CD14-positive monocyte (primary cell): ENCODE results near the gene ERMN. TPM values are rescaled to one million over a fixed set of nuclear protein-coding genes. Genes with fewer than 3 reads are reported as not detected.

ENCODE experiments used
- DNase-seq, 3 donors: peaks; one replicate each; pipeline ENCODE4 v3.0.0-alpha.2; 2011 to 2022
- H2AFZ ChIP-seq: 2 replicates; pipeline ENCODE4 v1.6.0; 2012; ENCODE audit warnings: mild to moderate bottlenecking, low read depth, low read length, inconsistent platforms; ENCODE audit not compliant: insufficient read depth, poor library complexity, severe bottlenecking
- H3K27ac ChIP-seq, 2 donors: 1 replicate in 1 of 2; 2 replicates in 1 of 2; pipeline ENCODE4 v1.5.1; 2012 to 2013; ENCODE audit warnings: low read length in 2 of 2, control low read depth in 1 of 2, inconsistent platforms in 1 of 2, low read depth in 1 of 2, mild to moderate bottlenecking in 1 of 2
- H3K27me3 ChIP-seq, 2 donors: one replicate each; pipeline versions ENCODE4 v1.6.0 to v1.6.1; 2011 to 2013; ENCODE audit warnings: low read length in 2 of 2; ENCODE audit not compliant: control insufficient read depth in 2 of 2, insufficient read depth in 2 of 2
- H3K36me3 ChIP-seq, 2 donors: replicated peaks in 1 of 2; 1 replicate in 1 of 2; 2 replicates in 1 of 2; pipeline versions ENCODE4 v1.5.1 to v1.6.1; 2012 to 2013; ENCODE audit warnings: low read length in 2 of 2, control low read depth in 1 of 2, inconsistent platforms in 1 of 2, mild to moderate bottlenecking in 1 of 2; ENCODE audit not compliant: insufficient read depth in 2 of 2, control insufficient read depth in 1 of 2
- H3K4me1 ChIP-seq, 2 donors: 1 replicate in 1 of 2; 2 replicates in 1 of 2; pipeline versions ENCODE4 v1.5.1 to v1.6.1; 2012 to 2013; ENCODE audit warnings: low read length in 2 of 2, control low read depth in 1 of 2, inconsistent platforms in 1 of 2, mild to moderate bottlenecking in 1 of 2, moderate library complexity in 1 of 2; ENCODE audit not compliant: insufficient read depth in 2 of 2, control insufficient read depth in 1 of 2
- H3K4me2 ChIP-seq: replicated peaks from 2 replicates; pipeline ENCODE3; 2012; ENCODE audit warnings: low read length, moderate library complexity, mild to moderate bottlenecking; ENCODE audit not compliant: poor library complexity, severe bottlenecking; ENCODE audit errors: extremely low read depth
- H3K4me3 ChIP-seq, 3 experiments: fragments of 200-600 bp in 1 of 3; sonication (generic) in 1 of 3; replicated peaks in 1 of 3; 1 replicate in 2 of 3; 2 replicates in 1 of 3; pipeline ENCODE4 v1.5.1; 2011 to 2013; ENCODE audit warnings: low read length in 3 of 3, mild to moderate bottlenecking in 3 of 3, control low read depth in 2 of 3, low read depth in 2 of 3, inconsistent platforms in 1 of 3, moderate library complexity in 1 of 3
- H3K79me2 ChIP-seq: 2 replicates; pipeline ENCODE4 v1.6.0; 2012; ENCODE audit warnings: mild to moderate bottlenecking, control low read depth, inconsistent platforms, low read length, moderate library complexity; ENCODE audit not compliant: insufficient read depth
- H3K9ac ChIP-seq: 2 replicates; pipeline ENCODE4 v1.6.0; 2017; ENCODE audit warnings: low read length, mild to moderate bottlenecking; ENCODE audit not compliant: insufficient read depth, poor library complexity, severe bottlenecking
- H3K9me3 ChIP-seq, 2 donors: replicated peaks in 1 of 2; 1 replicate in 1 of 2; 2 replicates in 1 of 2; pipeline versions ENCODE4 v1.5.1 to v1.6.1; 2012 to 2013; ENCODE audit warnings: low read length in 2 of 2, control low read depth in 1 of 2; ENCODE audit not compliant: control insufficient read depth in 1 of 2, insufficient read depth in 1 of 2
- H4K20me1 ChIP-seq: 2 replicates; pipeline ENCODE4 v1.6.0; 2012; ENCODE audit warnings: mild to moderate bottlenecking, low read length, control low read depth, moderate library complexity; ENCODE audit not compliant: insufficient read depth
- H3K27ac Mint-ChIP-seq, 7 donors: one replicate each; pipeline ENCODE4 v1.8.0; 2020; ENCODE audit warnings: mild to moderate bottlenecking in 7 of 7, mixed read lengths in 7 of 7, moderate library complexity in 6 of 7, inconsistent platforms in 2 of 7
- H3K27me3 Mint-ChIP-seq, 3 donors: one replicate each; pipeline ENCODE4 v1.8.0; 2021 to 2022; ENCODE audit warnings: low read depth in 3 of 3, mild to moderate bottlenecking in 3 of 3, mixed read lengths in 3 of 3, moderate library complexity in 3 of 3, inconsistent platforms in 1 of 3
- H3K36me3 Mint-ChIP-seq, 2 donors: one replicate each; pipeline ENCODE4 v1.8.0; 2020; ENCODE audit warnings: mixed read lengths in 2 of 2, inconsistent platforms in 1 of 2, mild to moderate bottlenecking in 1 of 2
- H3K4me1 Mint-ChIP-seq: one replicate; pipeline ENCODE4 v1.8.0; 2020; ENCODE audit warnings: mild to moderate bottlenecking, mixed read lengths
- H3K4me3 Mint-ChIP-seq, 2 donors: one replicate each; pipeline ENCODE4 v1.8.0; 2020; ENCODE audit warnings: mild to moderate bottlenecking in 2 of 2, mixed read lengths in 2 of 2, moderate library complexity in 1 of 2
- H3K9me3 Mint-ChIP-seq, 7 donors: one replicate each; pipeline ENCODE4 v1.8.0; 2020 to 2022; ENCODE audit warnings: mixed read lengths in 7 of 7, mild to moderate bottlenecking in 6 of 7, moderate library complexity in 6 of 7, inconsistent platforms in 2 of 7
- CTCF ChIP-seq: fragments of 200-600 bp; IDR thresholded peaks from one replicate; pipeline ENCODE4 v1.8.0; 2022; ENCODE audit warnings: antibody characterized with exemption, mild to moderate bottlenecking
- WGBS: methylation state at CpG from one replicate; pipeline ENCODE4 v1.1.5; 2013; ENCODE audit warnings: missing lambda C conversion rate; ENCODE audit not compliant: insufficient coverage; 5-methylcytosine and 5-hydroxymethylcytosine counted together
- intact Hi-C, 2 donors: fragments of 100-400 bp; cut with micrococcal nuclease; formaldehyde crosslinking; loops; one replicate each; pipeline versions ENCODE4 v1.15.0 to v1.15.1; 2023
- polyA plus RNA-seq, 3 donors: library from polyadenylated mRNA; depleted of rRNA in 1 of 3; unstranded in 2 of 3; stranded (reverse) in 1 of 3; fragments of 300-500 nt in 2 of 3; fragments of >200 nt in 1 of 3; fragmentation: Illumina TruSeq in 2 of 3; gene quantifications; 1 replicate in 2 of 3; 2 replicates in 1 of 3; pipeline ENCODE4 v1.2.3, GENCODE V29; 2012 to 2021

ERMN gene
- polyA plus RNA-seq, 3 donors = 0.19 to 3.9 TPM; not detected in 1

- Mint-ChIP-seq H3K27ac (no peak overlapping the region), H3K4me1 (peaks cover 3% of the 10 kb centered on the region), H3K27me3 (no peaks in the 10 kb centered on the region), H3K4me3 (no peak overlapping the region), H3K36me3 (no peaks in the 10 kb centered on the region), H3K9me3 (peaks cover 0 to 7% (median 3%) of the 10 kb centered on the region in 7 donors)
- no peak overlapping the region for H2AFZ ChIP-seq
- H3K36me3 ChIP-seq = no peaks in the 10 kb centered on the region
- H4K20me1 ChIP-seq = no peaks in the 10 kb centered on the region
- H3K4me3 ChIP-seq = no peak overlapping the region
- no peak overlapping the region for H3K27ac ChIP-seq
- no peak overlapping the region for H3K9ac ChIP-seq
- H3K27me3 ChIP-seq = no peaks in the 10 kb centered on the region
- no CpG with 5 or more reads among the region's 1 CpG for WGBS
- no peak overlapping the region for H3K4me2 ChIP-seq
- TF ChIP-seq CTCF = no peak
- intact Hi-C loops = no loop called here
- no peaks in the 10 kb centered on the region for H3K79me2 ChIP-seq
- no peaks in the 10 kb centered on the region for H3K9me3 ChIP-seq
- no peak for DNase-seq
- no peaks in the 10 kb centered on the region for H3K4me1 ChIP-seq
Measured at GRCh38 chr2:157367704-157368103, 42.1 kb upstream of the ERMN start.

- intact Hi-C loops = no loop called here
- H3K36me3 ChIP-seq = no peaks in the 10 kb centered on the region
Measured at GRCh38 chr2:157364257-157364974, 38.8 kb upstream of the ERMN start.

More at GRCh38 chr2:157364257-157364974, 38.8 kb upstream of the ERMN start:
- H3K4me2 ChIP-seq = no peak overlapping the region
- no peak overlapping the region for H3K27ac ChIP-seq
- no peaks in the 10 kb centered on the region for H3K4me1 ChIP-seq
- Mint-ChIP-seq H3K4me1 (peaks cover 3% of the 10 kb centered on the region), H3K9me3 (peaks cover 14 to 28% (median 17%) of the 10 kb centered on the region in 7 donors), H3K27ac (no peak overlapping the region), H3K4me3 (no peak overlapping the region), H3K36me3 (peaks cover 7% of the 10 kb centered on the region in 2 donors), H3K27me3 (no peaks in the 10 kb centered on the region)
- DNase-seq = no peak
- no peak overlapping the region for H3K9ac ChIP-seq
- H3K9me3 ChIP-seq = peaks cover 13 to 14% of the 10 kb centered on the region in 2 donors
- TF ChIP-seq CTCF = no peak
- no peak overlapping the region for H2AFZ ChIP-seq
- no peaks in the 10 kb centered on the region for H4K20me1 ChIP-seq
- H3K27me3 ChIP-seq = no peaks in the 10 kb centered on the region
- no peaks in the 10 kb centered on the region for H3K79me2 ChIP-seq
- H3K4me3 ChIP-seq = no peak overlapping the region
- WGBS = 0% methylated on average over 2 of the region's 2 CpGs
